Ramos (cell line): ENCODE data around the gene IL19.

Experiments
- in situ Hi-C: fragments of 300-500 bp; cut with MboI; formaldehyde crosslinking; loops from one replicate; pipeline ENCODE4 v1.14.3; 2022; ENCODE audit warnings: low sequenced_read_pairs; ENCODE audit not compliant: unreplicated experiment

IL19 gene

DNA sequence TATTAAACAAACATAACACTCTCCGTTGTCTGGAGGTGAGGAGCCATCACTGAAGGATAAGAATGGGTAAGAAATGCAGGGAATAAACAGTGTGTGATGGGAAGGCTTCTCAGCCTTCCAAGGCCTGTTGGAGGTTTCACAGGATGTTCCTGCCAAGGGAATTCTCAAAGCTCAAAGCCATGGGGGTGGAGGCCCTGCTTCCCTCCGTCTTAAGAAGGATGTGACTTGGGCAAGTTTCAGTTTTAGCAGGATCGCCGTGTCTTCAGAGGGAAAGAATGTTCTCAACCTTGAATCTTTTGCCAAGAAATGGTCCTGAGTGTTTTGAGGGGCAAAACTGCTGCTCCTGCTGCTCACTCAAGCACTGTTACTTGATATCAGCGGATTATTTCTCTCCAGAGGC lies 53.2 kb downstream of the IL19 start:
- in situ Hi-C loops: no loop called here

DNA sequence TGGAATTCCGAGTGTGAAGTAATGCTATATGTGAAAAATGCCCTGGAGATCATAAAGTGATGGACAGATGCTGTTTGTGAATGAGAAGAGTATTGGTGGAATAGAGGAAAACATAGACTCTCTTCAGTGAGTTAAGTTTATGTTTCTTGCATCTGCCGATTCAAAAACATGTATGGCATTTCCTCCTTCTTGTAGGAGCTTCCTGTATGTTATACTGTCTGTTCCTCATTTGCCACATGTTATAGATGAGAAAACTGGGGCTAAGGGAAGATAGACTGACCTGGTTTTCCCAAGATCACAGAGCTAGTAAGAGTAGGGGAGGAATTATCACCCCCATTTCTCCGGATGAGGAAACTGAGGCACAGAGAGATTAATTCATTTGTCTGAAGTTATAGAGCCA lies 53.8 kb downstream of the IL19 start:
- in situ Hi-C loops: no loop called here

DNA sequence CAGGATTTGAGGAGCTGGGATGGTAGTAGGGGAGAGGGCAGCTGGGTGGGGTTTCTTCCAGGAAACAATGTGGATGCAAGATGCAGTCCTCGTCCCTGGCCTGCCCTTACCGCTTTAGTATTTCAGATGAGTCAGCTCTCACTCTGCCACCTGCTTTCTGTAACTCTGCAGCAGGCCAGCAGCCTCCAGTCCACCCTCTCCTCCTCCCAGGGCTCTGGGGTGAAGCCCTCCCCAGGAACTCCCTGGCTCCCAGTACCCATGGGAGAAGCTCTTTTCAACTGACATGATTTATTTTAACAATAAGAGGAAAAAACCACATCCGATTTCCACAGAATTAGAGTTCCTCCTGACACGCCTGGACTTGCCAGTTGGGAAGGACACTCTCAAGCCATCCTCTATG lies 55.8 kb downstream of the IL19 start:
- in situ Hi-C loops: no loop called here

DNA sequence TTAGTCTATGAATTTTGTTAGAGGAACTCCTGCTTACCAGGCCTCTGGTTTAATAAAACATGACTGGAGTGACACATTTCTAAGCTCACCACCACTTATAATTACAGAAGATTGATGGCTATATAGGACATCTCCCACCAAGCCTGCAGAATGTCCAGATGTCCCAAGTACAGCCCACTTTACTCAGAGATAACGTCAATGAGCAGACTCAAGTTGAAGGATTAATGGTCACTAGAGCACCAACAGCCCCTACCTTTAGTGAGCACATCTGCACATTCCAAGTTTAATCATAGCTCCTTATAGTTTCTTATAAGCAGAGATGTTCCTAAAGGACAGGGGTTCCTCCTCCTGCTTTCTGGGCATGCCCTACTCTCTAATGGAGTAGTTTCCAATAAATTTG lies 57.5 kb downstream of the IL19 start:
- in situ Hi-C loops: no loop called here

DNA sequence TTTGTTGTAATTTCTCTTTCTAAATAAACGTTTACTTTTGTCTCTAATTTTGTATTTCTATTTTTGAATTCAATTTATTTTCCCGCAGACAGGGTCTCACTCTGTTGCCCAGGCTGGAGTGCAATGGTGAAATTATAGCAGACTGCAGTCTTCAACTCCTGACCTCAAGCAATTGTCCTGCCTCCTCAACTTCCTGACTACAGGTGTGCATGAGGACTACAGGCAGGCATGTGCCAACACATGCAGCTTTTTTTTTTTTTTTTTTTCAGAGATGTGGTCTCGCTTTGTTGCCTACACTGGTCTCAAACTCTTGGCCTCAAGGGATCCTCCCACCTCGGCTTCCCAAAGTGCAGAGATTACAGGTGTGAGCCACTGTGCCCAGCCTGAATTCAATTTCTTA lies 58.2 kb downstream of the IL19 start:
- in situ Hi-C loops: no loop called here

DNA sequence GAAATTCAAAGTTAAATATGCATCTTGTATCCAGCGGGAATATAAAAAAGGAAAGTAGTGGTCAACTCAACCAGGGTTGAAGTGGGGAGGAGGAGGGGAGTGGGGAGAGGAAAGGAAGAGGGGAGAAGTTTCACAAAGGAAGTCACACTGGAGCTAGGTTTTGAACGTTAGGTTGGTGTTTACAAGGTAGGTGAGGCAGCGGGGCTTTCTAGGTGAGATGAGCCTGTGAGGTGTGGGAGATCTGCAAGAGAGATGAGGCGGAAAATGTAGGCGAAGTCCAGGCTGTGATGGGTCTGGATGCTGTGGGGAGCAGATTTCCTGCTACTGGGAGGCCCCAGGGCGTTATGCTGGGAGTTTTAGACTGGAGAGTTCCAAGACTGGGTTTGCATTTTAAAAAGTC lies 58.7 kb downstream of the IL19 start:
- in situ Hi-C loops: no loop called here

DNA sequence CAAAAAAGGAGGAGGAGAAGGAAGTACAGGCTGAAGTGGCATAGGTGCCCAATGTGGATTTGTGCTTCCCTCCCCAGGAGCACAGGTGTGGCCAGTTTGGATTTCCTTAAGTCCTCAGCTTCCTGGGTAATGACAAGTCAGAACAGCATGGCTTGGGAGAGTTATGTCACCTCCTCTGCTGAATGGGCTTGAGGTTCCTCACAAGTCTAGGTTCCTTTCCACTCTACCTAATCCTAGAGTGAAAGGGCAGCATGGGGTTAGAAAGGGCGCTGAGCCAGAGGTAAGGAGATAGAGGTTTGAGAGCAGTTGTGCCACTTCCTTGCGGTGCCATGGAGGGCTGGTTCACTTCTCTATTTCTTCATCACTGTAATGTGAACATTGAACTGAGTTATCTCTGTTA lies 59.3 kb downstream of the IL19 start:
- in situ Hi-C loops: no loop called here

DNA sequence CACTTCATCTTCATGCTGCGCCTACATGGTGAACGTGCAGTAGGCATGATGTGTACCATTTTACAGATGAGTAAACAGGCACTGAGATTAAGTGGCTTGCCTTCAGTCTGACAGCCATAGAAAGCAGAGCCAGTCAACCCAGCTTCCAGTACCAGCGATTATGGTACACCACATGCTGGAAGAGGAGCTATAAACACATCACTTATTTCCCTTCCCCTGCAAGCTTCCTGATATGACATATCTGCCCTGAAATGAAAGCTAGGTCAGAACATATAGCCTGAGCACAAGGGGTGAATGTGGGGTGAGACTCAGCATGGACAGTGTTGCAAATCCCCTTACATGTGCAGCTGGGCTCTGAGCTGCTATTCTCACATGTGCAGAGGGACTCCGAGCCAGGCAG lies 61.1 kb downstream of the IL19 start:
- in situ Hi-C loops: no loop called here

DNA sequence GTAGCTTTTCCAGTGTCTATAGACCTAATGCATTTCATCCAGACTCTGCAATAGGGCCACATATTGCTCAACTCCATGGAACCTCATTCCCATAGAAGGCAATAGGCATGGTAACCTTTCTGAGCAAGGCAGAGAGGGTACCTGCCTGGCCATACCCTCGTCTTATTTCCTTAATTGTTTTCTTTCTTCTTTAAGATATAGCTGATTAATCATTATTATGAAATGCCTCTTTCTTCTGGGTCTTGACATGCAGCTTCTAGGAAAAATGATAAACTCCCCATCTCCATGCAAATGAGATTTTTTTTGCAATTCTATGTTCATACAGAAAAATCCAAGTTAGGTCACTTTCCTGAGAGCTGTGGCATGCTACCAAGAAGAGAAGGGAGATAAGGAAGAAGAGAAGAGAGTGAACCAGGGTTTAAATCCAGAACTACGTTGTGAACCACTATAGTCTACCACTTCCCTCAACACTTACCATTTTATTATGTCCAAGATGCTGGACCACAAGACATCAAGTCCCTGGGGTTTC lies 61.8 kb downstream of the IL19 start:
- in situ Hi-C loops: no loop called here

DNA sequence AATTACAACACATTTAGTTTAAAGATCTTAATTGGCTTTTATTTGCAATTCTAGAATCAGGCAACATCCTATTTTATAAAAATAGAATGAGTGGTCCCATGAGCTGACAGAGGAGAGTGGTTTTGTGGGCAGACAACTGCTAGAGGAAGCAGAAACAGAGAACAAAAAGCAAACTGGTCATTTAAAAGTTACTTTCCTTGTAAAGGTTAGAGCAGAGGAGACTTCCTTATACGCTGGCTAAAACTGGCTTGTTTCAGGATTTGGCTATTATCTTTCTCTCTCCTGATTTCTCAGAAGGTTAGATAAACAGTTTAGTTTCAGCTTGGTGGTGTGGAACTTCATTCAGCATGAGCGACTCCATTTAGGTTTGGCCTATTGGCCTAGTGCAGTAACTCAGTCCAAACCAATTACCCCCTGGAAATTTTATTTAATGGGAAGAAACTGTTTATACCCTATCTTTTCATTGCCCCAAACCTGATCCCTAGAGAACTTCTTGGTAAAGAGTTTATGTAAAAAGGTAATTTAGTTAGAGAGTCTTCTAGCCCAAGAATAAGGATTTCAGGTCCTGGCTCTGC lies 62.6 kb downstream of the IL19 start:
- in situ Hi-C loops: no loop called here

DNA sequence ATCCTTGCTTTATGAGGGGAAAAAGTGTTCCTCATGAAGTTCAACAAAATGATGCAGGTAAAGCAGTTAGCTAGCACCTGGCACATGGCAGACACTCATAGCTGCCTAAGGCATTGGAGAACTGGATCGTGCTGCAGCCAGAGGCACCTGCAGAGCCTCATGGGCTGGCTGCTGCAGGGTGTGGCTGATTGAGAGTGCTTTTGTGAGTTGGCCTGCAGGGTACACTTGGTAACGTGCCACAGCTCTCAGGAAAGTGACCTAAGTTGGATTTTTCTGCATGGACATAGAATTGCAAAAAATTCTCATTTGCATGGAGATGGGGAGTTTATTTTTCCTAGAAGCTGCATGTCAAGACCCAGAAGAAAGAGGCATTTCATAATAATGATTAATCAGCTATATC lies 63.2 kb downstream of the IL19 start:
- in situ Hi-C loops: no loop called here

DNA sequence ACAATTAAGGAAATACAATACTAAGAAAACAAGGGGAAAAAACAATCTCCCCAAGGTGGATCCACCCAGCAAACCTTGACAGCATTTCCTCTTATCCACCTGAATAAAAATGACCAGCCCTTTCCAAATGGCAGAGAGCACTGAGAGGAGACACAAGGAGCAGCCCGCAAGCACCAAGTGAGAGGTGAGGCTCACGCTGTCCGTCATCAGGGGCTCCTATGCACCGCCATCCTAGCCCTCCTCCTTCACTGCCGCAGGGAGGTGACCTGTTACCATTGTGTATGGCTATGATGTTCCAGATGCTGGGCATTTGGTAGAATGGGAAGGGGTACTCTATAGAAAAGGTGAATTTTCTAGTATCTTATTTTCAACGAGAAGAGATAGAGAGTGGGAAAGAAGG lies 63.6 kb downstream of the IL19 start:
- in situ Hi-C loops: no loop called here

DNA sequence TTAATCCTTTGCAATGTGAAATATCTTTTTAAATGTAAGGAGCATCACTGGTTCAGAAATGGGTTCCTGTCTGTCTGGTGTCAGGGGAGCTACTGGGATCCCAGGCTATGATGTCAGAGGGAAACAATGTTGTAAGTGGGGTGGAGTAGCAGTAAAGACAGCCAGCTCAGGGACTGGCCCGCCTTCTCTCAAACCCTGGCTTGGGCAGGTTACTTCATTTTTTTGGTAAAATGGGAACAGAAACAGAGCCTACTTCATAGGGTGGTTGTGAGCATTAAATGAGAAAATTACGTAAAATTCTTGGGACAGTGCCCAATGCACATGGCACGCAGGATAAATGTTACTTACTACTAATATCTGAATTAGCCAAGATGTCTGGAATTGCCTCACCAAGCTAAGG lies 64.1 kb downstream of the IL19 start:
- in situ Hi-C loops: no loop called here

DNA sequence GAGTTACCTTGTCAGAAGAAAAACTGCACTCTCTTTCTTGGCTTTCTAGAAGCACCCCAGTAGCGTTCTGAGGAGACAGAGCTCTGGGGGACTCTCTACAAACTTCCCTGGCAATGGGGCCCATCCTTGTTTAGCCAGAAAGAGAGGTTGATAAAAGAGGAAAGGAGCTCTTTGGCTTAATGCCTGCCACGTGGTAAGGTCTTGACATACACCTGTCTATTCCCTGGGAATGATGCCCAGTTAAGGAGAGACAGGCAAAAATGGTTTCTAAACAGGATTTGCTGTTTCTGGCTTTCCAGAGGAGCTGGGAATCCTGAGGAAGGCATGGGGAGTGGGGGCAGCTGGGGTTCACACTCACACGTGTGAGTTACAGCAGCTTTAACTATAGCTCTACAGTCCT lies 64.6 kb downstream of the IL19 start:
- in situ Hi-C loops: no loop called here

DNA sequence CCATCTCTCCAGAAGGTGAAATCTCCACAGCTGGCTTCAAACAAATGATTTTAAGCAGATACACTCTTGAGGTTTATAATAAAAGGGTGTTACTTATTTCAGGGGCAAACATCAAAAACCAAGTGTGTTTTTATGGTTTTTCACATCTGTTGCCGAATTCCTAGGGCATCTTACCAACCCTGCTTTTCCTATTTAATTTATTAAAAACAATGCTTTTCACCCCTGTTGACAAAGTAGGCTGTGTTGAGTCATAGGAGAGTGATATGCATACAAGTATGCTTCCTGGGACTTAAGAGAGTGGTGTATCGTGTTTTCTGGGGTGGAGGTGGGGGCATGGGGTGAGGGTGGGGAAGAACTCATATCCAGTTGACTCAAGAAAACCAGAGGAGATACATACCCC lies 65.5 kb downstream of the IL19 start:
- in situ Hi-C loops: no loop called here

DNA sequence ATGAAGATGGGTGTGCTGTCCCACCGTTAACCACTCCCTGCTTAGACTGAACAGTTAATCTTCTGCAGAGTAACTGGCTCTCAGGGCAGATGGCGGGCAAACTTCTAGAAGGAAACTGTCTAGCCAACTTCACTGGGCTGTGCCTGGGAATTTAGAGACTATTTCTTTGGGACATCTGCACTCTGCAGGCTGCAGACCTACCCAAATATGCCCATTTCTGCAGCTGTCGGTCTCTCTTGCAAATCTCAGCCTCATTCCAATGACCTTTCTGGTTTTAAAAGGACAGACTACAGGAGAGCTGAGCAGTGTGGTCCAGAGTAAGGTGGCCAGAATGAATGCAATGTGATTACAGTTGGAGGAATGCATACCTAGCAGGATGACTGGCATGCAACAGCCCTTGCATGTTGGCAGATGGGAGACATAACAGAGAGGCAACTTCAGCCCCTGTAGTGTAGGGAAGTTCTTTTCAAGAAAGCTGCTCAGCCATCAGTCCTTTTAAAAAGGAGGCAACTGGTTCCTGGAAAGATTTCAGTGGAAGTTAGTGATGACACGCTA lies 68.5 kb downstream of the IL19 start:
- in situ Hi-C loops: no loop called here

DNA sequence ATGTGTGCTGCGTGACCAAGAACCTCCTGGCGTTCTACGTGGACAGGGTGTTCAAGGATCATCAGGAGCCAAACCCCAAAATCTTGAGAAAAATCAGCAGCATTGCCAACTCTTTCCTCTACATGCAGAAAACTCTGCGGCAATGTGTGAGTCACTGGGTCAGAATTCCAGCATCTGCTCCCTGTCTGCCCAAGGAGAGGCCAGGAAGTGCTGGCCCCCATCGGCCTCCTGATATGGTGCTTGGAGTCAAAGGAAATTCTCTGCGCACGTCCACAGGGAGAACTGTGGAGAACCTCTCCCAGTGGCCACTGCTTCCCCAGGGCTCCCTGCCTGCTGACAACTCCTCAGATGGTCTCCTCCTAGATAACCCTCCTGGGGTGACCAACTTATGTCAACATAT lies 69.3 kb downstream of the IL19 start:
- in situ Hi-C loops: no loop called here

DNA sequence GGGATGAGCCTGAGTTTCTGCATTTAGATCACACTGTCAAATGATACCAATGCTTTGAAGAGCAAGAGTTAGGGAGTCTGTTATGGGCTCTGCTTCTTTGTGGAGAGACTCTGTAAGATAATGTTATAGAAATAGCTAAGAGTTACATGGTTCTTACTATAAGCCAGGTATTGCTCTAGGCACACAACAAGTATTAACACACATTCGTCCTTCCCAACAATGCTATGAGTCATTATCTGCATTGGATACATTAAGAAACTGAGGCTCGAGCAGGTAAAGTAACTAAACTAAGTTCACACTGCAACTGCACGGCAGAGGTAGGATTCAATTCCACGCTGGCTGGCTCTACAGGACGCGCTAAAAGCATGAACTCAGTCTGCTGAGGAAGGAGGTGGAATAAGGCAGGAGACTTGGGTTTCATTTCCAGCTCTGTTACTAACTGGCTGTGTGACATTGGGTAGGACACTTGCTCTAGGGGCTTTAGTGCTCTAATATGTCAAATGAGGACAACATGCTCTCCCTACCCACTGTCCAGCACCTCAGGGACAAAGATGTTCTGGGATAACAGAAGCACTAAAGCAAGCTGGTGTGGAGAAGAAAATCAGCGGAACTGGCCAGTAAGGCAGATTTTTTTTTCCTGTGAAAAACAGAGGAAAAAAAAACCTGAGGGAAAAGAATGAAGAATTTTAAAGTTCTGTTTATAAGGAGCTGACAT lies 71.2 kb downstream of the IL19 start:
- in situ Hi-C loops: no loop called here

DNA sequence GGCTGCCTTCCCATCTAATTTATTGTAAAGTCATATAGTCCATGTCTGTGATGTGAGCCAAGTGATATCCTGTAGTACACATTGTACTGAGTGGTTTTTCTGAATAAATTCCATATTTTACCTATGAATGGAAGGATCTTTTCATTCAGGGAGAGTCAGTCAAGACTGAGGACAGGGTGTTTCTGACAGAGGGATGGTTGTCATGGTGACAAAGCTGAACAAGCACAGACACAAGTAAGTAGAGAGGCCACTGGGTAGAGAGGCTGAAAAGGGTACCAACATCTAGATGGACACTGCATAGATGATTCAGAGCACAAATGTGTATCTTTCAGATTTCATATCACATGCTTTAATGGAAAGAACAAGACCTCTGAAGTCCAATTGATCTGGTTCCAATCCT lies 72.3 kb downstream of the IL19 start:
- in situ Hi-C loops: no loop called here

DNA sequence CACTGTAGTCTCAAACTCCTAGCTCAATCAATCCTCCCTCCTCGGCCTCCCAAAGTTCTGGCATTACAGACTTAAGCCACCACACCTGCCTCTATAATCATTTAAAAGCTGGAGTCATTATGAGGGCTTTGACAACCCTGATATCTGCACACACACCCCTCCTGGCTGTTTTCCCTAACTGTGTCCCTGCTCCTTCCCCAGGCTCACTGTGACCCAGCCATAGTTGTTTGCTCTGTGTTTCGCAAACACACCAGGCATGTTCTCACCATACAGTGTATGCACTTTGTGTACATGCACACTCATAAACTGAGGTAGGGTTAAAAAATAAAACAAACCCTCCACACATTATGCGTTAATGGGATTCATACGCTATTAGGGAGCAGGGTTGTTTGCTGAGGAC lies 73.1 kb downstream of the IL19 start:
- in situ Hi-C loops: no loop called here

DNA sequence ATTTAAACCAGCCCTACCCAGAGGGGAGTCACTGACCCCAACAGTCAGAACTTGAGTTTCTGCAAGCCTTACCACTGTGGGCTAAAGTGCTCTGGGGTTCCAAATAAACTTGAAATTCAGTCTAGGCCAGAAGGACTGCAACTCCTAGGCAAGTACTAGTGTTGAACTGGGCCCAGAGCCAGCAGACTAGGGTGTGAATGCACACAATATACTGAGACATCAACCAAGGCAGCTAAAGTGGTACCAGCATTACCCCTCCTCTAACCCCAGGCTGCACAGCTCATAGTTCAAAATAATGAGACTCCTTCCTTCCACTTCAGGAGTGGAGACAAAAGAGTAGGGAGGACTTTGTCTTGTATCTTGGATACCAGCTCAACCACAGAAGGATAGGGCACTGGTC lies 75.9 kb downstream of the IL19 start:
- in situ Hi-C loops: no loop called here

DNA sequence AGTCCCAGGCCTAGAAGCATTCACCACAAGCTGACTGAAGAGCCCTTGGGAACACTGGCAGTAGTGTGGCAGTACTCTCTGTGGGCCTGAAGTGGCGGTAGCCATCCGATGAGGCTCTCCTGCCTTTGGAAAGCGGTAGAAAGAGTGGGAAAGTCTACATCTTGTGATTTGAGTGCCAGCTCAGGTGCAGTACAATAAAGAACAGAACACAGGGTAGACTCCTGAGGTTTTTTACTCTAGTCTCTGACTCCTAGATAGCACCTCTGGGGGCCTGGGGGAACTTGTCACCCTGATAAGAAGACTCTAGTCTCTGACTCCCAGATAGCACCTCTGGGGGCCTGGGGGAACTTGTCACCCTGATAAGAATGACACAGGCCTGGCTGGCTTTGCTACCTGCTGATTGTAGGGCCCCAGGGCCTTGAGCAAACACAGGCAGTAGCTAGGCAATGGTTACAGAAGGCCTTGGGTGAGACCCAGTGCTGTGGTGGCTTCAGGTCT lies 76.8 kb downstream of the IL19 start:
- in situ Hi-C loops: no loop called here
